ENCODE measurements around the gene C9orf43. TPM values are rescaled to one million over a fixed set of nuclear protein-coding genes. Genes with fewer than 3 reads are reported as not detected.

The C9orf43 gene
- total RNA-seq, 2 donors from 2014 or later = 0.85 TPM; not detected in 1

GRCh38 chr9:113388833-113389232 is 21.7 kb upstream of the C9orf43 start:
- H3K4me1 ChIP-seq (ENCODE audit: control insufficient read depth in 1 of 2, low read depth in 2 of 2) = no peaks in the 10 kb centered on the region
- DNase-seq (ENCODE audit: low spot score) = no peak
- TF ChIP-seq, protein P1, sequence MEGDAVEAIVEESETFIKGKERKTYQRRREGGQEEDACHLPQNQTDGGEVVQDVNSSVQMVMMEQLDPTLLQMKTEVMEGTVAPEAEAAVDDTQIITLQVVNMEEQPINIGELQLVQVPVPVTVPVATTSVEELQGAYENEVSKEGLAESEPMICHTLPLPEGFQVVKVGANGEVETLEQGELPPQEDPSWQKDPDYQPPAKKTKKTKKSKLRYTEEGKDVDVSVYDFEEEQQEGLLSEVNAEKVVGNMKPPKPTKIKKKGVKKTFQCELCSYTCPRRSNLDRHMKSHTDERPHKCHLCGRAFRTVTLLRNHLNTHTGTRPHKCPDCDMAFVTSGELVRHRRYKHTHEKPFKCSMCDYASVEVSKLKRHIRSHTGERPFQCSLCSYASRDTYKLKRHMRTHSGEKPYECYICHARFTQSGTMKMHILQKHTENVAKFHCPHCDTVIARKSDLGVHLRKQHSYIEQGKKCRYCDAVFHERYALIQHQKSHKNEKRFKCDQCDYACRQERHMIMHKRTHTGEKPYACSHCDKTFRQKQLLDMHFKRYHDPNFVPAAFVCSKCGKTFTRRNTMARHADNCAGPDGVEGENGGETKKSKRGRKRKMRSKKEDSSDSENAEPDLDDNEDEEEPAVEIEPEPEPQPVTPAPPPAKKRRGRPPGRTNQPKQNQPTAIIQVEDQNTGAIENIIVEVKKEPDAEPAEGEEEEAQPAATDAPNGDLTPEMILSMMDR (IDR thresholded peaks at IDR 0.05) = no peak
- no peak for ATAC-seq (ENCODE audit: insufficient number of reproducible peaks, low FRiP score, low read depth)
- no peak overlapping the region for H3K4me3 ChIP-seq
- H3K36me3 ChIP-seq = peaks cover 40% of the 10 kb centered on the region
- H3K27me3 ChIP-seq (replicated peaks; ENCODE audit: insufficient read depth) = no peaks in the 10 kb centered on the region
- H3K27ac ChIP-seq = no peak overlapping the region
- no peaks in the 10 kb centered on the region for H3K9me3 ChIP-seq

DNA sequence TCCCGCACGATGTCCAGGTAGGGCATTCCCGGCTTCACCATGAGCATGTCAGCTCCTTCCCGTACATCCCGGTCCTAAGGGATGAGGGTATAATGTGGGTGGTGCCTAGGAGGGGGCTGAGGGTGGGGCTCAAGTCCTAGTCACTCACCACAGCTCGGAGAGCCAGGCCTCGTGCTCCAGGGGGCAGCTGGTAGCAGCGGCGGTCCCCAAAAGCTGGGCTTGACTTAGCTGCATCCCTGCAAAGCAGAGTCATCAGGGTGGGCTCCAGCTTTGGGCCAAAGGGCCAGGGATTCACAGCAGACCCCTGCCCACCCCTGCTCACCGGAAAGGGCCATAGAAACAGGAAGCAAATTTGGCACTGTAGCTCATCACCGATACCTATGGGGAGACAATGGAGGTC is 21.1 kb upstream of the C9orf43 start:
- ATAC-seq (ENCODE audit: insufficient number of reproducible peaks, low FRiP score, low read depth) = no peak
- H3K36me3 ChIP-seq = peaks cover 40% of the 10 kb centered on the region

DNA sequence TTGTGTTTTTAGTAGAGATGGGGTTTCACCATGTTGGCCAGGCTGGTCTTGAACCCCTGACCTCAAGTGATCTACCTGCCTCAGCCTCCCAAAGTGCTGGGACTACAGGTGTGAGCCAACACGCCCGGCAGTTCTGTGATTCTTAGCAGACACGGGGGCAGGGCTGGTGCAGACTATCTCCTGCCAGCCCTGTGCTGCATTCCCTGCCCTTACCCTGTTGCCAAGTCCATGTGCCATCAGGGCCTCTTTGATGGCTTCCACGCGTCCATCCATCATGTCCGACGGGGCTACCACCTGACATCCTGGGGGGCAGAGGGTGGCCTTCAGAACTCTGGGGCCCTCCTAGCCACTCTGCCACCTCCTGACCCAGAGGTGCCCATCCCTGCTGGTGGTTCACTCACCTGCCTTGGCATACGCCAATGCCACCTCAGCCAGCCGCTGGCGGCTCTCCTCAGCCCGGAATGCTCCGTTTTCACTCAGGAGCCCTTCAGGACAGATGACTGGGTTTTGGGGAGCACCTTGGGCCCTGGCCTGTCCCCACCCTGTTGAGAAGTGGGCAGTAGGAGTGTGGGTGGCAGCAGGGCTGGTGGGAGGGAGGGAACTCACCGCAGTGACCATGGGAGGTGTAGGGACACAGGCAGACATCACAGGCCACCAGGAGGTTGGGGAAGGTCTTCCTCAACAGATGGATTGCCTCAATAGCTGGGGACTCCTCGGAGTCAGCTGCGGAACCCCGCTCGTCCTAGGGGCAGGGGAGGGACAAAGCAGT is 20.2 kb upstream of the C9orf43 start:
- DNase-seq (ENCODE audit: low spot score) (no peak), ATAC-seq (ENCODE audit: insufficient number of reproducible peaks, low FRiP score, low read depth) (no peak)
- Histone ChIP-seq H3K27ac (no peak overlapping the region), H3K36me3 (peaks cover 40% of the 10 kb centered on the region), H3K4me3 (no peak overlapping the region), H3K9me3 (no peaks in the 10 kb centered on the region), H3K27me3 (replicated peaks; ENCODE audit: insufficient read depth) (no peaks in the 10 kb centered on the region), H3K4me1 (ENCODE audit: control insufficient read depth in 1 of 2, low read depth in 2 of 2) (no peaks in the 10 kb centered on the region)
- TF ChIP-seq, protein P1 (IDR thresholded peaks at IDR 0.05) = no peak

More for the DNA sequence above, 21.1 kb upstream of the C9orf43 start:
- no peak for DNase-seq (ENCODE audit: low spot score)
- H3K27ac ChIP-seq = no peak overlapping the region
- no peaks in the 10 kb centered on the region for H3K27me3 ChIP-seq (replicated peaks; ENCODE audit: insufficient read depth)
- H3K4me3 ChIP-seq = no peak overlapping the region
- no peaks in the 10 kb centered on the region for H3K9me3 ChIP-seq
- TF ChIP-seq, protein P1 (IDR thresholded peaks at IDR 0.05) = no peak
- no peaks in the 10 kb centered on the region for H3K4me1 ChIP-seq (ENCODE audit: control insufficient read depth in 1 of 2, low read depth in 2 of 2)

- DNase-seq (ENCODE audit: low spot score) (no peak), ATAC-seq (ENCODE audit: insufficient number of reproducible peaks, low FRiP score, low read depth) (no peak)
- H3K27ac ChIP-seq = no peak overlapping the region
- TF ChIP-seq, protein P1 (IDR thresholded peaks at IDR 0.05) = no peak
- H3K4me3 ChIP-seq = no peak overlapping the region
- H3K4me1 ChIP-seq (ENCODE audit: control insufficient read depth in 1 of 2, low read depth in 2 of 2) = no peaks in the 10 kb centered on the region
- no peaks in the 10 kb centered on the region for H3K9me3 ChIP-seq
- no peaks in the 10 kb centered on the region for H3K27me3 ChIP-seq (replicated peaks; ENCODE audit: insufficient read depth)
- peaks cover 40% of the 10 kb centered on the region for H3K36me3 ChIP-seq
These were observed 18.6 kb upstream of the C9orf43 start for GRCh38 chr9:113391917-113392316.

DNA sequence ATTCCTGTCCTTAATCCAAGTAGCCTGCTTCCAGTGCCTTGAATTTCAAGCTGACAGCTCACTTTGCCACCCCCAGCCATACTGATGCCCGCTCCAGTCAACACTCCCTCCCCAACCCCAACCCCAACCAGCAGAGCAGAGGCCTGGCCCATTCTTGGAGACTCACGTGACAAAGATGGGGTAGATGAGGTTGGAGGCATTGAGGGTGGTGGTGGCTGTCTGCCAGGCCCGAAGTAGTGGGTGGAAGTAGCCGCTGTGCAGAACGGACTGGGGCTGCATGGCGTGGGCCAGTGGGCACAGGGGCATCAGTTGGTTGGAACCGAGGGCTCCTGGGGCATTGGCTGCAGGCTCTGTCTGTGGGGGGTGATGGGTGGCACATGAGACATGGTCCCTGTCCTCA is 17.3 kb upstream of the C9orf43 start:
- peaks cover 38% of the 10 kb centered on the region for H3K36me3 ChIP-seq
- no peaks in the 10 kb centered on the region for H3K9me3 ChIP-seq
- DNase-seq (ENCODE audit: low spot score) (no peak), ATAC-seq (ENCODE audit: insufficient number of reproducible peaks, low FRiP score, low read depth) (no peak)
- TF ChIP-seq, protein P1 (IDR thresholded peaks at IDR 0.05) = no peak
- H3K4me1 ChIP-seq (ENCODE audit: control insufficient read depth in 1 of 2, low read depth in 2 of 2) = no peaks in the 10 kb centered on the region
- no peaks in the 10 kb centered on the region for H3K27me3 ChIP-seq (replicated peaks; ENCODE audit: insufficient read depth)
- H3K27ac ChIP-seq = no peak overlapping the region
- H3K4me3 ChIP-seq = no peak overlapping the region
